ENCODE data around the gene TRDN. TPM values are rescaled to one million over a fixed set of nuclear protein-coding genes. Genes with fewer than 3 reads are reported as not detected.

TRDN gene
- total RNA-seq = under 1 TPM in 2 of 6 experiments, not detected in 4; 0.06 to 0.19 TPM
- long read RNA-seq = 0 reads

GRCh38 chr6:123636782-123637181, at the start of gene TRDN:
Gene TRDN, minus strand, starts transcription at chr6:123636950. Its CDS starts 175 bp downstream, at chr6:123636775.
- no peak within 1 kb of the TSS for H3K4me3 ChIP-seq
- ATAC-seq (no peak), DNase-seq (no peak)
- H3K27me3 ChIP-seq = no peaks in the 10 kb centered on the region
- intact Hi-C loops (cut with DNase I) = no loop called here
- no peaks in the 10 kb centered on the region for H3K4me1 ChIP-seq
- TF ChIP-seq, protein P1, sequence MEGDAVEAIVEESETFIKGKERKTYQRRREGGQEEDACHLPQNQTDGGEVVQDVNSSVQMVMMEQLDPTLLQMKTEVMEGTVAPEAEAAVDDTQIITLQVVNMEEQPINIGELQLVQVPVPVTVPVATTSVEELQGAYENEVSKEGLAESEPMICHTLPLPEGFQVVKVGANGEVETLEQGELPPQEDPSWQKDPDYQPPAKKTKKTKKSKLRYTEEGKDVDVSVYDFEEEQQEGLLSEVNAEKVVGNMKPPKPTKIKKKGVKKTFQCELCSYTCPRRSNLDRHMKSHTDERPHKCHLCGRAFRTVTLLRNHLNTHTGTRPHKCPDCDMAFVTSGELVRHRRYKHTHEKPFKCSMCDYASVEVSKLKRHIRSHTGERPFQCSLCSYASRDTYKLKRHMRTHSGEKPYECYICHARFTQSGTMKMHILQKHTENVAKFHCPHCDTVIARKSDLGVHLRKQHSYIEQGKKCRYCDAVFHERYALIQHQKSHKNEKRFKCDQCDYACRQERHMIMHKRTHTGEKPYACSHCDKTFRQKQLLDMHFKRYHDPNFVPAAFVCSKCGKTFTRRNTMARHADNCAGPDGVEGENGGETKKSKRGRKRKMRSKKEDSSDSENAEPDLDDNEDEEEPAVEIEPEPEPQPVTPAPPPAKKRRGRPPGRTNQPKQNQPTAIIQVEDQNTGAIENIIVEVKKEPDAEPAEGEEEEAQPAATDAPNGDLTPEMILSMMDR (IDR thresholded peaks at IDR 0.05) = no peak
- no peak for TF ChIP-seq POLR2A (IDR thresholded peaks at IDR 0.05)
- 12% methylated on average over 3 of the region's 3 CpGs for WGBS (ENCODE audit: insufficient coverage, low coverage, low lambda C conversion rate, missing lambda C conversion rate)
- H3K27ac ChIP-seq = no peak within 1 kb of the TSS
- H3K36me3 ChIP-seq = no peaks in the 10 kb centered on the region
- no peaks in the 10 kb centered on the region for H3K9me3 ChIP-seq

DNA sequence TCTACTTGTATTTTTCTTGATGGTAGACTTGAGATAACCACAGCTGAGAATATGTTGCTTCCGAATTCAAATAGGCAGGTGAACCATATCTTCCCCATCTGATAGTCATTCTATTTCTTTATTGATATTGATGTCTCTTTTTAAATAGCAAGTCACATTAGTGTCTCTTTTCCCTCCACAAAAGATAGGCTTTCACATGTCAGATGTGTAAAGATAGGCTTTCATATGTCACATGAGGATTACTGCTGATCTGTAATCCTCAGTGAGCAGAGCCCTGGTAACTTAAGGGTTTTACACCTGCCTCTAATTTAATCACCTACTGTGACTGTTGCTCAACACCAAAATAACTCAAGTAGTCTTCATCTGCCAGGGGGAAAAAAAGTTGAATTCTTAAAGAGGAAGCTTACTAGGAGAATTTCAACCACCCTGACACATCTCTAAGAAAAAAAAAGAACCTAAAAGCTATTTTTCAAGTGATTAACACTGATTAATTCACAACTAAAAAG, 45.3 kb upstream of the TRDN start:
- TF ChIP-seq, protein P1 (IDR thresholded peaks at IDR 0.05) = no peak
- no peak for TF ChIP-seq POLR2A (IDR thresholded peaks at IDR 0.05)
- Histone ChIP-seq H3K4me3 (no peak overlapping the region), H3K9me3 (no peaks in the 10 kb centered on the region), H3K4me1 (no peaks in the 10 kb centered on the region), H3K27me3 (no peaks in the 10 kb centered on the region), H3K27ac (no peak overlapping the region), H3K36me3 (no peaks in the 10 kb centered on the region)
- 35% methylated on average over 1 of the region's 1 CpG for WGBS (ENCODE audit: insufficient coverage, low coverage, low lambda C conversion rate, missing lambda C conversion rate)
- DNase-seq (no peak), ATAC-seq (no peak)
- intact Hi-C loops (cut with DNase I) = no loop called here

- no peak for DNase-seq
- intact Hi-C loops (cut with DNase I) = no loop called here
- TF ChIP-seq POLR2A (IDR thresholded peaks at IDR 0.05) = no peak
- TF ChIP-seq, protein P1 (IDR thresholded peaks at IDR 0.05) = no peak
- no peaks in the 10 kb centered on the region for H3K9me3 ChIP-seq
- H3K27ac ChIP-seq = no peak overlapping the region
- H3K36me3 ChIP-seq = no peaks in the 10 kb centered on the region
- H3K4me3 ChIP-seq = no peak overlapping the region
- no peak for ATAC-seq
- H3K27me3 ChIP-seq = no peaks in the 10 kb centered on the region
- WGBS (ENCODE audit: insufficient coverage, low coverage, low lambda C conversion rate, missing lambda C conversion rate) = 40% methylated on average over 4 of the region's 4 CpGs
- H3K4me1 ChIP-seq = no peaks in the 10 kb centered on the region
Observed at GRCh38 chr6:123677897-123678296, 41.1 kb upstream of the TRDN start.

DNA sequence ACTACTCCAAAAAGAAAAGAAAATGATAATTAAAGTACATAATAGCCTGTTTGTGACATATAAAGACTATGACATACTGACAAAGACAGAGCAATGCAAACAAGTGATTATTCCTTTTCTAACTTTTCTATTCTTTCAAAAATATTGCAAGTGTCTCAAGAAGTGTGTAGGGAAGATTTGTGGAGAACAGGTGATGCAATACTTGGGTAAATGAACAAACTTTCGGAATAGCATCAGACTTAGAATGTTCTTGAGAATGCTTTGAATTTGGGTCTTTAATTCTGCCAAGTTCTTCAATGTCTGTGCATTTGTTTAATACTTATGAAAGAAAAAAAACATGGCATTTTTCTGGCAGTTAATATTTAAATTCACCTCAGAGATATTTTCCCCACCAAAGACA, 40.0 kb upstream of the TRDN start:
- ATAC-seq = no peak
- Histone ChIP-seq H3K27ac (no peak overlapping the region), H3K4me3 (no peak overlapping the region), H3K9me3 (no peaks in the 10 kb centered on the region), H3K4me1 (no peaks in the 10 kb centered on the region), H3K27me3 (no peaks in the 10 kb centered on the region), H3K36me3 (no peaks in the 10 kb centered on the region)
- TF ChIP-seq, protein P1 (IDR thresholded peaks at IDR 0.05) = no peak
- TF ChIP-seq POLR2A (IDR thresholded peaks at IDR 0.05) = no peak
- WGBS (ENCODE audit: insufficient coverage, low coverage, low lambda C conversion rate, missing lambda C conversion rate) = 46% methylated on average over 1 of the region's 1 CpG
- DNase-seq = no peak
- intact Hi-C loops (cut with DNase I) = no loop called here
